DND-41 (cell line): ENCODE results near the gene SOWAHD.
A peak's percentile ranks its signal among the peaks of the same experiment; 100 is the strongest.

Experiments
- ATAC-seq: fragments of 200-7000 bp; cut with Tn5 transposase; 3 replicates; pipeline ENCODE4 v1.9.1; 2021; ENCODE audit warnings: low read depth; ENCODE audit not compliant: insufficient read depth
- DNase-seq: peaks from one replicate; pipeline ENCODE4 v3.0.0-alpha.2; 2020
- H2AFZ ChIP-seq: 2 replicates; pipeline ENCODE4 v1.6.0; 2012; ENCODE audit warnings: low read depth, low read length
- H3K27ac ChIP-seq: 2 replicates; pipeline ENCODE4 v1.5.1; 2012; ENCODE audit warnings: low read length, inconsistent platforms
- H3K27me3 ChIP-seq: fragments of 200-600 bp; sonication (generic); 2 replicates; pipeline ENCODE4 v1.6.0; 2012; ENCODE audit warnings: low read length, mild to moderate bottlenecking, inconsistent platforms; ENCODE audit not compliant: insufficient read depth, poor library complexity
- H3K36me3 ChIP-seq: 2 replicates; pipeline ENCODE4 v1.5.1; 2012; ENCODE audit warnings: low read length, inconsistent platforms; ENCODE audit not compliant: insufficient read depth
- H3K4me1 ChIP-seq: 2 replicates; pipeline ENCODE4 v1.5.1; 2012; ENCODE audit warnings: mild to moderate bottlenecking, low read length; ENCODE audit not compliant: insufficient read depth
- H3K4me2 ChIP-seq: 2 replicates; pipeline ENCODE4 v1.6.0; 2012; ENCODE audit warnings: mild to moderate bottlenecking, moderate library complexity, low read length, inconsistent platforms; ENCODE audit not compliant: insufficient read depth
- H3K4me3 ChIP-seq, 2 experiments: fragments of 200-600 bp in 1 of 2; shearing (Covaris generic) in 1 of 2; 2 replicates each; pipeline ENCODE4 v1.5.1; 2012 to 2016; ENCODE audit warnings: inconsistent platforms in 2 of 2, low read length in 2 of 2, mild to moderate bottlenecking in 2 of 2, low read depth in 1 of 2, moderate library complexity in 1 of 2
- H3K79me2 ChIP-seq: 2 replicates; pipeline ENCODE4 v1.6.0; 2012; ENCODE audit warnings: low read length, inconsistent platforms; ENCODE audit not compliant: insufficient read depth
- H3K9ac ChIP-seq: 2 replicates; pipeline ENCODE4 v1.6.0; 2012; ENCODE audit warnings: low read depth, mild to moderate bottlenecking, inconsistent platforms, low read length, moderate library complexity
- H3K9me3 ChIP-seq: 2 replicates; pipeline ENCODE4 v1.5.1; 2012; ENCODE audit warnings: low read length, moderate library complexity, mild to moderate bottlenecking, inconsistent platforms; ENCODE audit not compliant: insufficient read depth, severe bottlenecking
- H4K20me1 ChIP-seq: 2 replicates; pipeline ENCODE4 v1.6.0; 2012; ENCODE audit warnings: low read length; ENCODE audit not compliant: insufficient read depth
- CTCF ChIP-seq: IDR thresholded peaks from 2 replicates; pipeline ENCODE4 v1.5.1; 2012; ENCODE audit warnings: borderline replicate concordance, low read length, moderate library complexity, mild to moderate bottlenecking; ENCODE audit not compliant: poor library complexity, severe bottlenecking; ENCODE audit errors: extremely low read depth
- EZH2 ChIP-seq: IDR thresholded peaks from 3 replicates; pipeline ENCODE4 v1.6.1; 2012; ENCODE audit warnings: borderline replicate concordance, low read depth, mild to moderate bottlenecking, moderate library complexity, low read length, inconsistent platforms; ENCODE audit not compliant: severe bottlenecking

Gene SOWAHD

GRCh38 chrX:119721487-119721886 is 36.9 kb upstream of the SOWAHD start:
- TF ChIP-seq EZH2 (no peak), CTCF (no peak)
- DNase-seq (no peak), ATAC-seq (no peak)
- H3K4me1 ChIP-seq, result no peaks in the 10 kb centered on the region
- H3K9me3 ChIP-seq, result no peaks in the 10 kb centered on the region
- no peak overlapping the region for H2AFZ ChIP-seq
- H3K27me3 ChIP-seq, result no peaks in the 10 kb centered on the region
- no peaks in the 10 kb centered on the region for H3K79me2 ChIP-seq
- no peak overlapping the region for H3K4me2 ChIP-seq
- H3K4me3 ChIP-seq, result no peak overlapping the region
- no peaks in the 10 kb centered on the region for H4K20me1 ChIP-seq
- H3K9ac ChIP-seq, result no peak overlapping the region
- no peak overlapping the region for H3K27ac ChIP-seq
- H3K36me3 ChIP-seq, result no peaks in the 10 kb centered on the region

GRCh38 chrX:119721926-119722325 is 36.5 kb upstream of the SOWAHD start:
- no peak overlapping the region for H2AFZ ChIP-seq
- no peak overlapping the region for H3K9ac ChIP-seq
- H4K20me1 ChIP-seq, result no peaks in the 10 kb centered on the region
- ATAC-seq, result no peak
- no peaks in the 10 kb centered on the region for H3K9me3 ChIP-seq
- no peak for DNase-seq
- H3K27ac ChIP-seq, result no peak overlapping the region
- no peaks in the 10 kb centered on the region for H3K36me3 ChIP-seq
- H3K4me2 ChIP-seq, result no peak overlapping the region
- no peak for TF ChIP-seq EZH2
- TF ChIP-seq CTCF, result no peak
- no peaks in the 10 kb centered on the region for H3K27me3 ChIP-seq
- H3K79me2 ChIP-seq, result no peaks in the 10 kb centered on the region
- H3K4me3 ChIP-seq, result no peak overlapping the region
- peaks cover 2% of the 10 kb centered on the region for H3K4me1 ChIP-seq

- H3K4me1 ChIP-seq, result peaks cover 6% of the 10 kb centered on the region
- no peak overlapping the region; the same call in 1 of the 2 replicates for H3K9ac ChIP-seq
- H3K9me3 ChIP-seq, result no peaks in the 10 kb centered on the region
- peak overlapping the region; percentile 49 for H2AFZ ChIP-seq
- no peaks in the 10 kb centered on the region for H3K36me3 ChIP-seq
- DNase-seq (peak; percentile 34), ATAC-seq (peak; percentile 83)
- no peaks in the 10 kb centered on the region for H3K79me2 ChIP-seq
- no peaks in the 10 kb centered on the region for H4K20me1 ChIP-seq
- TF ChIP-seq CTCF (no peak), EZH2 (no peak)
- H3K4me3 ChIP-seq, result no peak overlapping the region
- H3K27me3 ChIP-seq, result no peaks in the 10 kb centered on the region
- peak overlapping the region; percentile 54; the same call in 1 of the 2 replicates for H3K27ac ChIP-seq
- no peak overlapping the region for H3K4me2 ChIP-seq
Measured at GRCh38 chrX:119726900-119727555, 31.4 kb upstream of the SOWAHD start.
